ENCODE data around the gene ENPP7. TPM values are rescaled to one million over a fixed set of nuclear protein-coding genes. Genes with fewer than 3 reads are reported as not detected.

Gene ENPP7
- total and polyA plus RNA-seq, 2 donors (not counting 3 experiments of a cell fraction or from before 2014, with no cell fraction given) = not detected

- no peak overlapping the region for H3K9ac ChIP-seq (replicated peaks; ENCODE audit: extremely low read depth, insufficient read depth, low read length)
- dilution Hi-C loops (cut with MboI; ENCODE audit: extremely low pct_ligation_motif_present, low sequenced_read_pairs) = no loop called here
- POLR2A ChIA-PET = no interaction called here
Measured at GRCh38 chr17:79699386-79700036, 31.2 kb upstream of the ENPP7 start.

More at GRCh38 chr17:79699386-79700036, 31.2 kb upstream of the ENPP7 start:
- peaks cover 3% of the 10 kb centered on the region for H3K4me1 ChIP-seq (ENCODE audit: control insufficient read depth, extremely low read depth, insufficient read depth, low read length)
- TF ChIP-seq EZH2 (IDR thresholded peaks at IDR 0.05; ENCODE audit: borderline replicate concordance, low read depth, low read length, severe bottlenecking) = no peak
- no peak for TF ChIP-seq POLR2A (IDR thresholded peaks at IDR 0.05; ENCODE audit: low read depth, low read length)
- TF ChIP-seq MYC (IDR thresholded peaks at IDR 0.05; ENCODE audit: low read depth, low read length) = no peak
- no peak for TF ChIP-seq JUN (IDR thresholded peaks at IDR 0.05; ENCODE audit: borderline replicate concordance, insufficient read depth, insufficient read length, low read depth)
- no peak for TF ChIP-seq MAX (IDR thresholded peaks at IDR 0.05; ENCODE audit: insufficient read depth, insufficient read length)
- TF ChIP-seq POLR2AphosphoS5 (IDR thresholded peaks at IDR 0.05; ENCODE audit: insufficient read depth, low read depth, low read length) = no peak
- TF ChIP-seq FOS (IDR thresholded peaks at IDR 0.05; ENCODE audit: borderline replicate concordance, insufficient read depth, low read length) = no peak
- no peak for TF ChIP-seq CTCF (IDR thresholded peaks at IDR 0.05; ENCODE audit: extremely low read depth in 1 of 2, insufficient read depth in 1 of 2, low read depth in 1 of 2, low read length in 2 of 2)
- no peak for TF ChIP-seq GATA2 (IDR thresholded peaks at IDR 0.05; ENCODE audit: insufficient read depth, insufficient read length, low read depth, low read length)
- BruUV-seq (replicated peaks) = no TSS peak
- H4K20me1 ChIP-seq (replicated peaks; ENCODE audit: control insufficient read depth, extremely low read depth, insufficient read depth, low read length) = no peaks in the 10 kb centered on the region
- H3K4me3 ChIP-seq (replicated peaks in 1 of 3; ENCODE audit: insufficient read depth in 1 of 3, low read depth in 1 of 3, low read length in 3 of 3) = no peak overlapping the region
- no peaks in the 10 kb centered on the region for H3K9me1 ChIP-seq (replicated peaks; ENCODE audit: control insufficient read depth, extremely low read depth, insufficient read depth, low read length)
- no peak overlapping the region for H3K27ac ChIP-seq (ENCODE audit: insufficient read depth, low read depth, low read length)
- H3K36me3 ChIP-seq (ENCODE audit: control insufficient read depth in 2 of 2, extremely low read depth in 1 of 2, insufficient read depth in 2 of 2, low read length in 2 of 2) = no peaks in the 10 kb centered on the region
- CTCF ChIA-PET = interaction anchor here (1.2 kb wide), 1 partner anchor 9 kb away, joined by 3 read pairs; no protein-coding TSS in a partner anchor
- no peaks in the 10 kb centered on the region for H3K79me2 ChIP-seq (ENCODE audit: control insufficient read depth, insufficient read depth, low read length)
- intact Hi-C loops (cut with micrococcal nuclease) = no loop called here
- H3K9me3 ChIP-seq (replicated peaks; ENCODE audit: control insufficient read depth, insufficient read depth, low read length) = no peaks in the 10 kb centered on the region
- FAIRE-seq = no peak
- no peak overlapping the region for H3K4me2 ChIP-seq (ENCODE audit: insufficient read depth, low read length)
- H2AFZ ChIP-seq (ENCODE audit: low read depth, low read length) = no peak overlapping the region
- DNase-seq (ENCODE audit: low read depth, low spot score) = no peak
- peaks cover 0 to 2% of the 10 kb centered on the region in 2 experiments for H3K27me3 ChIP-seq (ENCODE audit: control insufficient read depth in 2 of 2, insufficient read depth in 2 of 2, low read length in 2 of 2)

Measured in endothelial cell of umbilical vein (primary cell).